ENCODE data around the gene TMEM156. TPM values are rescaled to one million over a fixed set of nuclear protein-coding genes. Genes with fewer than 3 reads are reported as not detected.

TMEM156 gene
- total RNA-seq, 1 donor from 2014 or later = not detected

DNA sequence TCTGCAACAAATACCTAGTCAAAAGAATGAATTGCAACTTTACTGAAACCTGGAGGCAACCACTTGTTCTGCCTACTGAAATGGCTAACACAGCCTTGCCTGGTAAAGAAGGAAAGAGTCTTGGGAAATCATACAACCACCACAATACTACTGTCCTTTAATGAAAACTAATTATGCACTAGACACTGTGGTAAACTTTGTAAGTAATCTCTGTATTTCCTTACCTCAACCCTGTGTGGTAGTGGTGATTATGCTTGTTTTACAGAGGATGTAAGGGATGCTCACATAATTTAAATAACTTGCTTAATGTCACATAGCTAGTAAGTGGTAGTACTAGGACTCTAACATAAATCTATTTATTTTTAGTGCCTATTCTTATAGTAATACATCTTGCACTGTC, 44.7 kb downstream of the TMEM156 start:
- DNase-seq (ENCODE audit: extremely low spot score in 2 of 2) = no peak
- intact Hi-C loops (cut with DNase I) = no loop called here
- no peaks in the 10 kb centered on the region for H3K4me1 ChIP-seq
- H3K9me3 ChIP-seq = no peaks in the 10 kb centered on the region
- TF ChIP-seq POLR2AphosphoS5 (IDR thresholded peaks at IDR 0.05; ENCODE audit: insufficient read depth in 1 of 2, low read depth in 1 of 2) (no peak), POLR2A (IDR thresholded peaks at IDR 0.05) (no peak)
- TF ChIP-seq, protein P1, sequence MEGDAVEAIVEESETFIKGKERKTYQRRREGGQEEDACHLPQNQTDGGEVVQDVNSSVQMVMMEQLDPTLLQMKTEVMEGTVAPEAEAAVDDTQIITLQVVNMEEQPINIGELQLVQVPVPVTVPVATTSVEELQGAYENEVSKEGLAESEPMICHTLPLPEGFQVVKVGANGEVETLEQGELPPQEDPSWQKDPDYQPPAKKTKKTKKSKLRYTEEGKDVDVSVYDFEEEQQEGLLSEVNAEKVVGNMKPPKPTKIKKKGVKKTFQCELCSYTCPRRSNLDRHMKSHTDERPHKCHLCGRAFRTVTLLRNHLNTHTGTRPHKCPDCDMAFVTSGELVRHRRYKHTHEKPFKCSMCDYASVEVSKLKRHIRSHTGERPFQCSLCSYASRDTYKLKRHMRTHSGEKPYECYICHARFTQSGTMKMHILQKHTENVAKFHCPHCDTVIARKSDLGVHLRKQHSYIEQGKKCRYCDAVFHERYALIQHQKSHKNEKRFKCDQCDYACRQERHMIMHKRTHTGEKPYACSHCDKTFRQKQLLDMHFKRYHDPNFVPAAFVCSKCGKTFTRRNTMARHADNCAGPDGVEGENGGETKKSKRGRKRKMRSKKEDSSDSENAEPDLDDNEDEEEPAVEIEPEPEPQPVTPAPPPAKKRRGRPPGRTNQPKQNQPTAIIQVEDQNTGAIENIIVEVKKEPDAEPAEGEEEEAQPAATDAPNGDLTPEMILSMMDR (IDR thresholded peaks at IDR 0.05) = no peak
- H3K36me3 ChIP-seq = no peaks in the 10 kb centered on the region
- no peak overlapping the region for H3K4me3 ChIP-seq
- H3K27me3 ChIP-seq = no peaks in the 10 kb centered on the region
- H3K27ac ChIP-seq = no peak overlapping the region

DNA sequence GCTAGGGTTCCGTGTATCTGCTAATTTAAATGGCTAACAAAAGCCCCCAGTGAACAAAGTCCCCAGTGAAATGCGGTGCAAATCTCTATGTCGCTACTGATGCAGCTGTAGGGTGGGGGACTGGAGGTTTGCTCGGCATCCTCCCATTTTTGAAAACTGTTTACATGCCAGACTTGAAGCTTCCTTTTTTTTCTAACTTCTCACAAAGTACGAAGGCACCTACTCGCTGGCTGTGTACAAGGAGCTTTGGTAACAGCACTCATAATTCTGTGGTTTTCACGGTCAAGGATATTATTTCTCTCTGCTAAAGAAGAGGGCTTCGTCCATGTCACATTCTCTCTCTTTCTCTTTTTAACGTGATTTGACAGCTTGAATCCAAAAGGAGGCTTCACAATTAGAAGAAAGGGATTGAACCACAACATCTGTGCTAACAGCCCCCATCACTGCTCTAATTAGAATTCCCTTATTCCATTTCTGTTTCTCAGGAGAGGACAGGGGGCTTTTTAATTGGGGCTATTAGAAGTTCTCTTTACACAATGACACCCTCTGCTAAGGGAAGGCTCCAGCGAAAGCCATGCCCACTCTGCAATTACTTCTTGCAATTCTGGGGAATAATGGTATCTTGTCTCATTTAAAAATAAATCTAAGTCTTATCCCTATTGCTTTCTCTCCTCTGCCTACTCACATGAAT, 46.7 kb downstream of the TMEM156 start:
- Histone ChIP-seq H3K4me3 (no peak overlapping the region), H3K27me3 (no peaks in the 10 kb centered on the region), H3K9me3 (no peaks in the 10 kb centered on the region), H3K36me3 (no peaks in the 10 kb centered on the region), H3K27ac (no peak overlapping the region), H3K4me1 (no peaks in the 10 kb centered on the region)
- TF ChIP-seq POLR2AphosphoS5 (IDR thresholded peaks at IDR 0.05; ENCODE audit: insufficient read depth in 1 of 2, low read depth in 1 of 2) (no peak), POLR2A (IDR thresholded peaks at IDR 0.05) (no peak)
- TF ChIP-seq, protein P1 (IDR thresholded peaks at IDR 0.05) = no peak
- intact Hi-C loops (cut with DNase I) = no loop called here
- no peak for DNase-seq (ENCODE audit: extremely low spot score in 2 of 2)

DNA sequence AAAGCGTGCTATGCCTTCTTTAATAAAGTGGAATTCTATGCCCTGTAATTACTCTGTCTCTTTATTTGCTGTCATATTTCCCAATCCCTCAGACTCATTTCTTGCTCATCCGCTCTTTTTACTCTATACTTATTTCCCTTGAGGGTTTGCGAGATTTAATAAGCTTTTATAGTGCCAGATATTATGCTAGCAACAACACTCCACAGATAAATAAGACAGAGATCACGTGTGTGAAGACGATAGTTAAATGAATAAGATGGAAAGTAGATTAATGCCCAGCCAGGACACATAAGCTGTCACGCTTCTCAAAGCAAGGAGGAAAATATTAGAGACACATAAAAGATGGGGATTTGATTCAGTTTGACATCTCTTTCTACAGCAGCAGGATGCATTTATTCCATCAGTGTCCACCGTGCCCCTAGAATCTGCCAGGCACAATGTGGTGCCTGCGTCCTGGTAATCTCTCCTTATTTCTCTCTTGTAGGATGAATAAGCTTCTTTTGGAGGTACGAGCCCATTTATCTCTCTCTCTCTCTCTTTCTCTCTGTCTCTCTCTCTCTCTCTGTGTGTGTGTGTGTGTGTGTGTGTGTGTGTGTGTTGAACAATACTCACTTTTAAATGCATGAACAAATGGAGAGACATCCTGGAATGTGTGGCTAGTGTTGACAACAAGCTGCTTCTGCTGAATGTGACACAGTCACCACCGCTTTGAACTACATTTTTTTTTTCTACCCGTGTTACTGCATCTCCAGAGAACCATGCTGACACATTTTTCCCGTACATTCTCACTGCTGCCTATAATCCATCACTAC, 48.2 kb downstream of the TMEM156 start:
- H3K4me3 ChIP-seq = no peak overlapping the region
- H3K27ac ChIP-seq = no peak overlapping the region
- H3K36me3 ChIP-seq = no peaks in the 10 kb centered on the region
- TF ChIP-seq POLR2A (IDR thresholded peaks at IDR 0.05) = no peak
- TF ChIP-seq, protein P1 (IDR thresholded peaks at IDR 0.05) = no peak
- no peak for TF ChIP-seq POLR2AphosphoS5 (IDR thresholded peaks at IDR 0.05; ENCODE audit: insufficient read depth in 1 of 2, low read depth in 1 of 2)
- intact Hi-C loops (cut with DNase I) = no loop called here
- no peaks in the 10 kb centered on the region for H3K4me1 ChIP-seq
- H3K9me3 ChIP-seq = no peaks in the 10 kb centered on the region
- no peaks in the 10 kb centered on the region for H3K27me3 ChIP-seq
- DNase-seq (ENCODE audit: extremely low spot score in 2 of 2) = no peak

DNA sequence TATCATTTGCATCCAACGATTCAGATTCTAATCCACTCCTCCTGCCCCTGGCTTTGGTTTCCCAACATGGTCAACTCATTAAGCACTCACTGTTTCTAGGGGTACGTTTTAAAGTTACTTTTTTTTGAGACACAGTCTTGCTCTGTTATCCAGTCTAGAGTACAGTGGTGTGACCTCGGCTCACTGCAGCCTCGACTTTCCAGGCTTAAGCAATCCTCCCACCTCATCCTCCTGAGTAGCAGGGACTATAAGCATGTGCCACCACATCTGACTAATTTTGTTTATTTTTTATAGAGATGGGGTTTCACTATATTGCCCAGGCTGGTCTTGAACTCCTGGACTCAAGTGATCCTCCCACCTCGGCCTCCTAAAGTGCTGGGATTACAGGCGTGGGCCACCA, 48.9 kb downstream of the TMEM156 start:
- Histone ChIP-seq H3K4me1 (no peaks in the 10 kb centered on the region), H3K4me3 (no peak overlapping the region), H3K9me3 (no peaks in the 10 kb centered on the region), H3K27me3 (no peaks in the 10 kb centered on the region), H3K27ac (no peak overlapping the region), H3K36me3 (no peaks in the 10 kb centered on the region)
- no peak for DNase-seq (ENCODE audit: extremely low spot score in 2 of 2)
- intact Hi-C loops (cut with DNase I) = no loop called here
- TF ChIP-seq POLR2AphosphoS5 (IDR thresholded peaks at IDR 0.05; ENCODE audit: insufficient read depth in 1 of 2, low read depth in 1 of 2) (no peak), POLR2A (IDR thresholded peaks at IDR 0.05) (no peak)
- TF ChIP-seq, protein P1 (IDR thresholded peaks at IDR 0.05) = no peak

All from vagina (tissue), 2 donors.